Mesenchymal stem cell (in vitro differentiated cells and primary cell): ENCODE measurements around the gene DOCK6.

Source experiments
- DNase-seq: peaks from one replicate; pipeline ENCODE4 v3.0.0-alpha.2; 2013
- H2AFZ ChIP-seq: one replicate; pipeline ENCODE4 v1.6.1; 2013; ENCODE audit warnings: low read depth, mild to moderate bottlenecking, control low read depth, inconsistent platforms, low read length, moderate library complexity
- H2AK5ac ChIP-seq: 2 replicates; pipeline ENCODE4 v1.6.1; 2013; ENCODE audit warnings: low read length, moderate library complexity, mild to moderate bottlenecking, inconsistent platforms; ENCODE audit not compliant: severe bottlenecking
- H2BK120ac ChIP-seq: one replicate; pipeline ENCODE4 v1.6.1; 2013; ENCODE audit warnings: low read depth, mild to moderate bottlenecking, inconsistent platforms, low read length, moderate library complexity
- H2BK12ac ChIP-seq, 2 experiments: one replicate each; pipeline ENCODE4 v1.6.1; 2013; ENCODE audit warnings: inconsistent platforms in 2 of 2, low read length in 2 of 2, mild to moderate bottlenecking in 2 of 2, moderate library complexity in 2 of 2, control low read depth in 1 of 2
- H2BK15ac ChIP-seq: one replicate; pipeline ENCODE4 v1.6.1; 2013; ENCODE audit warnings: mild to moderate bottlenecking, low read depth, inconsistent platforms; ENCODE audit not compliant: poor library complexity, severe bottlenecking
- H2BK5ac ChIP-seq: 2 replicates; pipeline ENCODE4 v1.6.1; 2013; ENCODE audit warnings: low read depth, mild to moderate bottlenecking, low read length, control low read depth, inconsistent platforms; ENCODE audit not compliant: poor library complexity, severe bottlenecking
- H3K14ac ChIP-seq, 2 experiments: one replicate each; pipeline ENCODE4 v1.6.1; 2013; ENCODE audit warnings: inconsistent platforms in 2 of 2, low read length in 2 of 2, control low read depth in 1 of 2, mild to moderate bottlenecking in 1 of 2, moderate library complexity in 1 of 2
- H3K18ac ChIP-seq, 2 experiments: one replicate each; pipeline ENCODE4 v1.6.1; 2013; ENCODE audit warnings: inconsistent platforms in 2 of 2, low read length in 2 of 2, control low read depth in 1 of 2, low read depth in 1 of 2, mild to moderate bottlenecking in 1 of 2
- H3K23ac ChIP-seq, 2 experiments: one replicate each; pipeline ENCODE4 v1.6.1; 2013; ENCODE audit warnings: inconsistent platforms in 2 of 2, low read length in 2 of 2, mild to moderate bottlenecking in 2 of 2, moderate library complexity in 2 of 2, control low read depth in 1 of 2
- H3K27ac ChIP-seq: 2 replicates; pipeline ENCODE4 v1.5.1; 2013; ENCODE audit warnings: mild to moderate bottlenecking, moderate library complexity, low read length, control low read depth, inconsistent platforms; ENCODE audit not compliant: poor library complexity, severe bottlenecking
- H3K27me3 ChIP-seq, 2 experiments: 2 replicates each; pipeline versions ENCODE4 v1.6.1 to v1.7.0; 2013; ENCODE audit warnings: low read length in 2 of 2, mild to moderate bottlenecking in 2 of 2, moderate library complexity in 2 of 2, control low read depth in 1 of 2, inconsistent platforms in 1 of 2; ENCODE audit not compliant: control insufficient read depth in 1 of 2, insufficient read depth in 1 of 2
- H3K36me3 ChIP-seq, 2 experiments: 2 replicates each; pipeline versions ENCODE4 v1.6.1 to v1.7.0; 2013; ENCODE audit warnings: low read length in 2 of 2, control low read depth in 1 of 2, inconsistent platforms in 1 of 2, low read depth in 1 of 2, mild to moderate bottlenecking in 1 of 2; ENCODE audit not compliant: insufficient read depth in 2 of 2, control insufficient read depth in 1 of 2
- H3K4ac ChIP-seq, 2 experiments: one replicate each; pipeline ENCODE4 v1.6.1; 2013; ENCODE audit warnings: inconsistent platforms in 2 of 2, low read length in 2 of 2, mild to moderate bottlenecking in 2 of 2, moderate library complexity in 2 of 2, control low read depth in 1 of 2, low read depth in 1 of 2
- H3K4me1 ChIP-seq: 2 replicates; pipeline ENCODE4 v1.6.1; 2013; ENCODE audit warnings: low read depth, low read length, control low read depth; ENCODE audit not compliant: control insufficient read depth, insufficient read depth
- H3K4me2 ChIP-seq: 2 replicates; pipeline ENCODE4 v1.6.1; 2013; ENCODE audit warnings: low read length, mild to moderate bottlenecking, inconsistent platforms; ENCODE audit not compliant: poor library complexity, severe bottlenecking
- H3K4me3 ChIP-seq, 2 experiments: 2 replicates each; pipeline versions ENCODE4 v1.5.1 to v1.7.0; 2013; ENCODE audit warnings: low read length in 2 of 2, mild to moderate bottlenecking in 2 of 2, control low read depth in 1 of 2, low read depth in 1 of 2; ENCODE audit not compliant: insufficient read depth in 1 of 2
- H3K79me1 ChIP-seq: replicated peaks from 2 replicates; pipeline ENCODE4 v1.6.1; 2013; ENCODE audit warnings: mild to moderate bottlenecking, control low read depth, low read length, inconsistent platforms; ENCODE audit not compliant: poor library complexity, severe bottlenecking
- H3K9ac ChIP-seq: 2 replicates; pipeline ENCODE4 v1.7.0; 2013; ENCODE audit warnings: mild to moderate bottlenecking, low read length, moderate library complexity
- H3K9me3 ChIP-seq: 2 replicates; pipeline ENCODE4 v1.7.0; 2013; ENCODE audit warnings: mild to moderate bottlenecking, low read length; ENCODE audit not compliant: control insufficient read depth
- H4K8ac ChIP-seq: one replicate; pipeline ENCODE4 v1.6.1; 2013; ENCODE audit warnings: inconsistent platforms, mild to moderate bottlenecking, low read length, moderate library complexity
- H4K91ac ChIP-seq: one replicate; pipeline ENCODE4 v1.6.1; 2013; ENCODE audit warnings: mild to moderate bottlenecking, low read length, inconsistent platforms
- WGBS: methylation state at CpG from one replicate; pipeline ENCODE4 v1.1.7; 2013; ENCODE audit warnings: mixed read lengths; 5-methylcytosine and 5-hydroxymethylcytosine counted together

The DOCK6 gene

DNA sequence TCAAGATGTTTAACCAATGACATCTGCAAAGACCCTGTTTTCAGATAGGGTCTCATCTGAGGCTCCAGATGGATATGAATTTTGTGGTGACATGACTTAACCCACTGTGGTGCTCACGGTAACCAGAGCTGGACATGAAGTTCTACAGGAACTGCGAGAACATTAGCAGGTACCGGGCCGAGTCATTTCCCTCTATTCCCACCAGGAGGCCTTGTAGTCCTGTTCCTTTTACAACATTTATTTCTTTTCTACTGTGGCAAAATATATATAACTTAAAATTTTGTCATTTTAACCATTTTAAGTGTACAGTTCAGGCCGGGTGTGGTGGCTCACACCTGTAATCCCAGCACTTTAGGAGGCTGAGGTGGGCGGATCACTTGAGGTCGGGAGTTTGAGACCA lies 26.0 kb upstream of the DOCK6 start:
- DNase-seq = peak; percentile 44
- Histone ChIP-seq H2AK5ac (no peak overlapping the region), H3K27ac (no peak overlapping the region), H4K8ac (no peak overlapping the region), H3K14ac (no peak overlapping the region), H3K4me2 (no peak overlapping the region), H3K4me1 (no peaks in the 10 kb centered on the region), H2BK12ac (no peak overlapping the region), H2BK15ac (no peak overlapping the region), H2BK120ac (no peak overlapping the region), H3K4me3 (no peak overlapping the region), H2BK5ac (no peak overlapping the region), H3K18ac (no peak overlapping the region), H3K9ac (no peak overlapping the region), H2AFZ (no peak overlapping the region), H3K9me3 (no peaks in the 10 kb centered on the region), H3K27me3 (no peaks in the 10 kb centered on the region), H3K36me3 (no peaks in the 10 kb centered on the region), H4K91ac (no peak overlapping the region), H3K23ac (no peak overlapping the region), H3K4ac (no peak overlapping the region), H3K79me1 (no peaks in the 10 kb centered on the region)
- WGBS = 68% methylated on average over 7 of the region's 7 CpGs

DNA sequence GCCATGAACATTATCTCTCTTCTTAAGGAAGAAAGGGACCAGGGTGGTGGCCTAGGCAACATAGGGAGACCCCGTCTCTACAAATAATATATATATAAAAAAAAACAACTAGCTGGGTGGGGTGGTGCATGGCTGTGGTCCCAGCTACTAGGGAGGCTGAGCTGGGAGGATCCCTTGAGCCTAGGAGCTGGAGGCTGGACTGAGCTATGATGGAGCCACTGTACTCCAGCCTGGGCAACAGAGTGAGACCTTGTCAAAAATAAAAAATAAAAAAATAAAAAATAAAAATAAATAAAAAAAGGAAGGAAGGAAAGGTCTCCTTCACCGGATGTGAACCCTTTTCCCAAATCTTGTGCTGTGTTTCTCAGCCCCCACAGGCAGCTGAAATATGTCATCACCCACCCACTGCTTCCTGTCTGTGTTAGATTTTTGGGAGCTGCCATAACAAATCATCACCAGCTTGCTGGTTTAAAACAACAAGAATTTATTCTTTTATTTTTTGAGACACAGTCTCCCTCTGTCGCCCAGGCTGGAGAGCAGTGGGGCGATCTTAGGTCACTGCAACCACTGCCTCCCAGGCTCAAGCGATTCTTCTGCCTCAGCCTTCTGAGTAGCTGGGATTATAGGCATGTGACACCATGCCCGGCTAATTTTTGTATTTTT lies 24.1 kb upstream of the DOCK6 start:
- Histone ChIP-seq H3K27me3 (peaks cover 0 to 3% of the 10 kb centered on the region in 2 experiments), H3K4me2 (no peak overlapping the region), H3K23ac (no peak overlapping the region), H4K8ac (no peak overlapping the region), H3K9me3 (no peaks in the 10 kb centered on the region), H3K14ac (no peak overlapping the region), H2BK5ac (no peak overlapping the region), H3K9ac (peak overlapping the region; percentile 41), H3K4ac (no peak overlapping the region), H2AFZ (no peak overlapping the region), H2BK15ac (no peak overlapping the region), H2BK120ac (no peak overlapping the region), H2AK5ac (no peak overlapping the region), H4K91ac (no peak overlapping the region), H3K4me1 (no peaks in the 10 kb centered on the region), H3K36me3 (no peaks in the 10 kb centered on the region), H3K4me3 (no peak overlapping the region), H3K27ac (no peak overlapping the region), H3K18ac (no peak overlapping the region), H3K79me1 (no peaks in the 10 kb centered on the region), H2BK12ac (no peak overlapping the region)
- 74% methylated on average over 5 of the region's 6 CpGs for WGBS
- no peak for DNase-seq

DNA sequence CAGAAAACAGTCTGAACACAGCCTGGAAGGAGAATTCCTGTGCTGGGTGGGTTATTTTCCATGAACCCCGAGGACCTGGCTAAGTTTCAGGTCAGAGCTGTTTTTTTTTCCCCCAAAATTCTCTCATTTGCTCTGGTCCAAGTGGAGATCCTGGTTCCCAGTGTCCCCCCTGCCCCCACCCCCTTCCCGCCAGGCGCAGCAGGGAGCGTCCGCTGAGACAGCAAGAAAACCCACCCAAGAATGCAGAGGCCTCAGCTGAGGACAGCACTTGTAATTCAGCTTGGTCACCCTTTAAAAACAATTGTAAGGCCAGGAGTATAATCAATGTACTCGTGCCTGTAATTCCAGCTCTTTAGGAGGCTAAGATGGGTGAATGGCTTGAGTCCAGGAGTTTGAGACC lies 22.2 kb upstream of the DOCK6 start:
- no peaks in the 10 kb centered on the region for H3K4me1 ChIP-seq
- no peak overlapping the region for H2BK12ac ChIP-seq
- H3K18ac ChIP-seq = no peak overlapping the region
- H3K36me3 ChIP-seq = no peaks in the 10 kb centered on the region
- no peak overlapping the region for H3K4ac ChIP-seq
- no peak overlapping the region for H2AK5ac ChIP-seq
- no peak overlapping the region for H2BK15ac ChIP-seq
- 62% methylated on average over 6 of the region's 6 CpGs for WGBS
- no peak overlapping the region for H2BK5ac ChIP-seq
- no peak overlapping the region for H2AFZ ChIP-seq
- H3K27me3 ChIP-seq = peaks cover 4 to 8% of the 10 kb centered on the region in 2 experiments
- no peak overlapping the region for H3K4me3 ChIP-seq
- H3K27ac ChIP-seq = peak overlapping the region; percentile 19
- H4K8ac ChIP-seq = no peak overlapping the region
- no peak overlapping the region for H4K91ac ChIP-seq
- H2BK120ac ChIP-seq = no peak overlapping the region
- no peak overlapping the region for H3K9ac ChIP-seq
- H3K9me3 ChIP-seq = no peaks in the 10 kb centered on the region
- no peak overlapping the region for H3K14ac ChIP-seq
- DNase-seq = no peak
- no peaks in the 10 kb centered on the region for H3K79me1 ChIP-seq
- H3K23ac ChIP-seq = no peak overlapping the region
- no peak overlapping the region for H3K4me2 ChIP-seq

DNA sequence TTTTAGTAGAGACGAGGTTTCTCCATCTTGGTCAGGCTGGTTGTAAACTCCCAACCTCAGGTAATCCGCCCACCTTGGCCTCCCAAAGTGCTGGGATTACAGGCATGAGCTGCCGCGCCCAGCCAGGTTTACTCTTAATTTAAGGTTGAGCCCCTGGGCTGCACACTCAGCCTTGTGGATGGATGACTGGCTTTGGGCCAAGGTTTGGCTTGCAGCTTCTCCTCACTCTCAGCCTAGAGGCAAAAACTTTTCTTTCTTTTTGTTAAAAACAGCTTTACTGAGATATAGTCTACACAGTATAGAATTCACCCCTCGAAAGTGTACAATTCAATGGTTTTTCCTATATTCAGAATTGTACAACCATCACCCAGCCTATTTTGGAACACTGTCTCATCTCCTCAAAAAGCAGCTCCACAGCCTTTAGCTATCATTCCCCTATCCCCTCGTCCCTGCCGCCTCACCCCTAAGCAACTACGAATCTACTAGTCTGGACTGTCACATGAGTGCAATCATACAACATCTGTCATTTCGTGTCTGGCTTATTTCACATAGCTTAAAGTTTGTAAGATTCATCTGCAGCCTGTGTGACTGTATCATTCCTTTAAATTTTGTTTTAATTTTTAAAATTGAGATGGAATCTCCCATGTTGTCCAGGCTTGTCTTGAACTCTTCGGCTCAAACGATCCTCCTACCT lies 19.2 kb upstream of the DOCK6 start:
- H3K14ac ChIP-seq = no peak overlapping the region
- H3K79me1 ChIP-seq = no peaks in the 10 kb centered on the region
- no peak overlapping the region for H3K18ac ChIP-seq
- H3K27ac ChIP-seq = no peak overlapping the region
- H3K9me3 ChIP-seq = no peaks in the 10 kb centered on the region
- H3K36me3 ChIP-seq = no peaks in the 10 kb centered on the region
- H2BK15ac ChIP-seq = no peak overlapping the region
- H4K8ac ChIP-seq = no peak overlapping the region
- no peak overlapping the region for H4K91ac ChIP-seq
- H3K27me3 ChIP-seq = peaks cover 4 to 13% of the 10 kb centered on the region in 2 experiments
- no peak overlapping the region for H2AK5ac ChIP-seq
- no peak overlapping the region for H3K9ac ChIP-seq
- no peak overlapping the region for H3K23ac ChIP-seq
- no peak overlapping the region for H2BK120ac ChIP-seq
- no peak overlapping the region for H3K4ac ChIP-seq
- H2BK12ac ChIP-seq = no peak overlapping the region
- H2AFZ ChIP-seq = no peak overlapping the region
- no peak overlapping the region for H3K4me2 ChIP-seq
- H2BK5ac ChIP-seq = no peak overlapping the region
- no peaks in the 10 kb centered on the region for H3K4me1 ChIP-seq
- no peak overlapping the region for H3K4me3 ChIP-seq
- WGBS = 79% methylated on average over 10 of the region's 11 CpGs
- peak; percentile 43 for DNase-seq
